ENCODE data around the gene DHCR7. TPM values are rescaled to one million over a fixed set of nuclear protein-coding genes. Genes with fewer than 3 reads are reported as not detected.

Gene DHCR7
- total RNA-seq, 1 donor from 2014 or later = 208 TPM

- no peaks in the 10 kb centered on the region for H3K9me3 Mint-ChIP-seq
- H3K27ac Mint-ChIP-seq (ENCODE audit: unreplicated experiment) = no peak overlapping the region
- no peak overlapping the region for H3K4me3 Mint-ChIP-seq
- no peak for DNase-seq (ENCODE audit: low read depth, low spot score)
- H3K27me3 Mint-ChIP-seq (ENCODE audit: low read depth) = no peaks in the 10 kb centered on the region
- H3K4me1 Mint-ChIP-seq = peaks cover 4% of the 10 kb centered on the region
- no peaks in the 10 kb centered on the region for H3K36me3 Mint-ChIP-seq (ENCODE audit: low read depth)
- TF ChIP-seq CTCF (conservative IDR thresholded peaks at IDR 0.05) = no peak
These were observed 27.8 kb upstream of the DHCR7 start for GRCh38 chr11:71476031-71476430.

GRCh38 chr11:71474771-71475483 lies 26.7 kb upstream of the DHCR7 start:
- H3K27ac Mint-ChIP-seq (ENCODE audit: unreplicated experiment) = no peak overlapping the region
- no peaks in the 10 kb centered on the region for H3K36me3 Mint-ChIP-seq (ENCODE audit: low read depth)
- no peak overlapping the region for H3K4me3 Mint-ChIP-seq

GRCh38 chr11:71474141-71474770 lies 26.1 kb upstream of the DHCR7 start:
- no peak for TF ChIP-seq CTCF (conservative IDR thresholded peaks at IDR 0.05)
- no peaks in the 10 kb centered on the region for H3K9me3 Mint-ChIP-seq
- no peak for DNase-seq (ENCODE audit: low read depth, low spot score)
- no peak overlapping the region for H3K4me3 Mint-ChIP-seq
- no peaks in the 10 kb centered on the region for H3K36me3 Mint-ChIP-seq (ENCODE audit: low read depth)
- no peak overlapping the region for H3K27ac Mint-ChIP-seq (ENCODE audit: unreplicated experiment)
- H3K27me3 Mint-ChIP-seq (ENCODE audit: low read depth) = no peaks in the 10 kb centered on the region
- peaks cover 4% of the 10 kb centered on the region for H3K4me1 Mint-ChIP-seq

More at GRCh38 chr11:71474771-71475483, 26.7 kb upstream of the DHCR7 start:
- DNase-seq (ENCODE audit: low read depth, low spot score) = no peak
- peaks cover 4% of the 10 kb centered on the region for H3K4me1 Mint-ChIP-seq
- no peak for TF ChIP-seq CTCF (conservative IDR thresholded peaks at IDR 0.05)
- no peaks in the 10 kb centered on the region for H3K9me3 Mint-ChIP-seq
- H3K27me3 Mint-ChIP-seq (ENCODE audit: low read depth) = no peaks in the 10 kb centered on the region

- no peak overlapping the region for H3K27ac Mint-ChIP-seq (ENCODE audit: unreplicated experiment)
- H3K4me3 Mint-ChIP-seq = no peak overlapping the region
- H3K4me1 Mint-ChIP-seq = peaks cover 4% of the 10 kb centered on the region
- peaks cover 3% of the 10 kb centered on the region for H3K36me3 Mint-ChIP-seq (ENCODE audit: low read depth)
- no peak for TF ChIP-seq CTCF (conservative IDR thresholded peaks at IDR 0.05)
- H3K27me3 Mint-ChIP-seq (ENCODE audit: low read depth) = no peaks in the 10 kb centered on the region
- no peak for DNase-seq (ENCODE audit: low read depth, low spot score)
- no peaks in the 10 kb centered on the region for H3K9me3 Mint-ChIP-seq
These were observed 25.5 kb upstream of the DHCR7 start for GRCh38 chr11:71473793-71474080.

GRCh38 chr11:71472941-71473792 lies 25.0 kb upstream of the DHCR7 start:
- Mint-ChIP-seq H3K4me3 (no peak overlapping the region), H3K27me3 (ENCODE audit: low read depth) (no peaks in the 10 kb centered on the region), H3K4me1 (peaks cover 4% of the 10 kb centered on the region), H3K9me3 (no peaks in the 10 kb centered on the region), H3K27ac (ENCODE audit: unreplicated experiment) (no peak overlapping the region), H3K36me3 (ENCODE audit: low read depth) (peaks cover 5% of the 10 kb centered on the region)
- no peak for TF ChIP-seq CTCF (conservative IDR thresholded peaks at IDR 0.05)
- DNase-seq (ENCODE audit: low read depth, low spot score) = no peak
